Colonic mucosa (tissue), 4 donors: ENCODE results near the gene TRIO. TPM values are rescaled to one million over a fixed set of nuclear protein-coding genes. Genes with fewer than 3 reads are reported as not detected.

Experiments used
- DNase-seq: peaks from one replicate; pipeline ENCODE4 v3.0.0-alpha.2; 2020
- H3K27ac ChIP-seq: fragments of 200-600 bp; one replicate; pipeline ENCODE4 v1.8.0; 2021
- H3K27me3 ChIP-seq: fragments of 200-600 bp; one replicate; pipeline ENCODE4 v1.8.0; 2021
- H3K36me3 ChIP-seq: fragments of 200-600 bp; one replicate; pipeline ENCODE4 v1.8.0; 2021
- H3K4me1 ChIP-seq: fragments of 200-600 bp; one replicate; pipeline ENCODE4 v1.8.0; 2021; ENCODE audit warnings: mild to moderate bottlenecking
- H3K4me3 ChIP-seq: fragments of 200-600 bp; one replicate; pipeline ENCODE4 v1.8.0; 2021
- H3K9ac ChIP-seq, 2 donors: one replicate each; pipeline ENCODE4 v1.7.0; 2013; ENCODE audit warnings: control low read depth in 2 of 2, low read depth in 2 of 2, low read length in 2 of 2
- H3K9me3 ChIP-seq: fragments of 200-600 bp; one replicate; pipeline ENCODE4 v1.8.0; 2021
- CTCF ChIP-seq: fragments of 200-600 bp; IDR thresholded peaks from one replicate; pipeline ENCODE4 v1.8.0; 2022; ENCODE audit warnings: antibody characterized with exemption, mild to moderate bottlenecking
- intact Hi-C: fragments of 100-400 bp; cut with DNase I; formaldehyde crosslinking; loops from one replicate; pipeline ENCODE4 v1.14.1; 2022
- total RNA-seq, 2 donors: library from RNA; stranded (reverse); fragmentation: NEBNext Ultra II Directional in 1 of 2; extraction: Animal tissue kit (Norgen Biotek cat#: 25700) in 1 of 2; gene quantifications; one replicate each; pipeline ENCODE4 v1.2.1, GENCODE V29; 2021
- donor health status: healthy.
- donor health status: DM: no; HTN: no; CAD: no.
- donor health status: DM: no; HTN: no; CAD: no.

Gene TRIO
- total RNA-seq, 2 donors from 2014 or later: 134 to 138 TPM

- intact Hi-C loops: no loop called here
- H3K27ac ChIP-seq: no peak overlapping the region
- no peak overlapping the region for H3K4me3 ChIP-seq
- DNase-seq: no peak
- no peaks in the 10 kb centered on the region for H3K27me3 ChIP-seq
- H3K4me1 ChIP-seq: peaks cover 3% of the 10 kb centered on the region
- TF ChIP-seq CTCF: no peak
- H3K36me3 ChIP-seq: no peaks in the 10 kb centered on the region
- H3K9ac ChIP-seq: no peak overlapping the region
- no peaks in the 10 kb centered on the region for H3K9me3 ChIP-seq
Observed at GRCh38 chr5:14168793-14169262, 25.7 kb downstream of the TRIO start.

GRCh38 chr5:14171046-14171445, 27.9 kb downstream of the TRIO start:
- H3K27ac ChIP-seq: no peak overlapping the region
- intact Hi-C loops: no loop called here
- H3K27me3 ChIP-seq: no peaks in the 10 kb centered on the region
- peaks cover 3% of the 10 kb centered on the region for H3K4me1 ChIP-seq
- no peak for TF ChIP-seq CTCF
- H3K9me3 ChIP-seq: no peaks in the 10 kb centered on the region
- H3K36me3 ChIP-seq: no peaks in the 10 kb centered on the region
- DNase-seq: no peak
- H3K4me3 ChIP-seq: no peak overlapping the region
- no peak overlapping the region for H3K9ac ChIP-seq

GRCh38 chr5:14171621-14172020, 28.5 kb downstream of the TRIO start:
- TF ChIP-seq CTCF: no peak
- no peak overlapping the region for H3K4me3 ChIP-seq
- H3K9ac ChIP-seq: no peak overlapping the region
- no peaks in the 10 kb centered on the region for H3K27me3 ChIP-seq
- no peak for DNase-seq
- no peak overlapping the region for H3K27ac ChIP-seq
- intact Hi-C loops: no loop called here
- H3K36me3 ChIP-seq: no peaks in the 10 kb centered on the region
- no peaks in the 10 kb centered on the region for H3K9me3 ChIP-seq
- H3K4me1 ChIP-seq: peaks cover 3% of the 10 kb centered on the region

- DNase-seq: no peak
- Histone ChIP-seq H3K4me1 (peaks cover 3% of the 10 kb centered on the region), H3K9ac (peak overlapping the region in 1 of 2 donors; percentile 13), H3K27ac (no peak overlapping the region), H3K4me3 (no peak overlapping the region), H3K9me3 (no peaks in the 10 kb centered on the region), H3K27me3 (no peaks in the 10 kb centered on the region), H3K36me3 (no peaks in the 10 kb centered on the region)
- no peak for TF ChIP-seq CTCF
- intact Hi-C loops: no loop called here
Observed at GRCh38 chr5:14172149-14172795, 29.1 kb downstream of the TRIO start.

GRCh38 chr5:14173377-14174229, 30.5 kb downstream of the TRIO start:
- no peak overlapping the region for H3K9ac ChIP-seq
- no peak for TF ChIP-seq CTCF
- no peak for DNase-seq
- no peaks in the 10 kb centered on the region for H3K9me3 ChIP-seq
- H3K27ac ChIP-seq: no peak overlapping the region
- no peaks in the 10 kb centered on the region for H3K36me3 ChIP-seq
- peaks cover 3% of the 10 kb centered on the region for H3K4me1 ChIP-seq
- no peaks in the 10 kb centered on the region for H3K27me3 ChIP-seq
- H3K4me3 ChIP-seq: no peak overlapping the region
- intact Hi-C loops: no loop called here
